Endodermal cell (in vitro differentiated cells): ENCODE data around the gene HPCAL1. TPM values are rescaled to one million over a fixed set of nuclear protein-coding genes. Genes with fewer than 3 reads are reported as not detected.

Experiments
- DNase-seq: peaks from one replicate; pipeline ENCODE4 v3.0.0-alpha.2; 2017
- H3K27ac ChIP-seq: 2 replicates; pipeline ENCODE4 v1.5.1; 2013; ENCODE audit warnings: mild to moderate bottlenecking, low read depth, low read length, moderate library complexity
- H3K27me3 ChIP-seq: 2 replicates; pipeline ENCODE4 v1.6.1; 2013; ENCODE audit warnings: mild to moderate bottlenecking, low read length, moderate library complexity; ENCODE audit not compliant: insufficient read depth, control insufficient read depth, poor library complexity, severe bottlenecking
- H3K36me3 ChIP-seq: 2 replicates; pipeline ENCODE4 v1.7.0; 2013; ENCODE audit warnings: mild to moderate bottlenecking, low read length, moderate library complexity; ENCODE audit not compliant: control insufficient read depth, insufficient read depth
- H3K4me1 ChIP-seq: one replicate; pipeline ENCODE4 v1.7.0; 2013; ENCODE audit warnings: low read length; ENCODE audit not compliant: control insufficient read depth, insufficient read depth
- H3K4me3 ChIP-seq: 2 replicates; pipeline ENCODE4 v1.5.1; 2013; ENCODE audit warnings: mild to moderate bottlenecking, low read length, moderate library complexity
- H3K9ac ChIP-seq: 2 replicates; pipeline ENCODE4 v1.6.1; 2013; ENCODE audit warnings: mild to moderate bottlenecking, low read length, moderate library complexity; ENCODE audit not compliant: poor library complexity, severe bottlenecking; ENCODE audit errors: extremely low read depth
- H3K9me3 ChIP-seq: 2 replicates; pipeline ENCODE4 v1.6.1; 2013; ENCODE audit warnings: mild to moderate bottlenecking, low read length, moderate library complexity; ENCODE audit not compliant: control insufficient read depth
- H3K27ac Mint-ChIP-seq: 2 replicates; pipeline ENCODE4 v1.8.0; 2020; ENCODE audit warnings: mixed read lengths
- H3K27me3 Mint-ChIP-seq: 2 replicates; pipeline ENCODE4 v1.8.0; 2021; ENCODE audit warnings: mild to moderate bottlenecking, mixed read lengths; ENCODE audit not compliant: insufficient read depth
- H3K36me3 Mint-ChIP-seq: 2 replicates; pipeline ENCODE4 v1.8.0; 2020; ENCODE audit warnings: low read depth, mixed read lengths
- H3K4me1 Mint-ChIP-seq: 2 replicates; pipeline ENCODE4 v1.8.0; 2020; ENCODE audit warnings: mixed read lengths
- H3K4me3 Mint-ChIP-seq: 2 replicates; pipeline ENCODE4 v1.8.0; 2020; ENCODE audit warnings: mild to moderate bottlenecking, moderate library complexity, mixed read lengths
- H3K9me3 Mint-ChIP-seq: 2 replicates; pipeline ENCODE4 v1.8.0; 2020; ENCODE audit warnings: mild to moderate bottlenecking, mixed read lengths
- CTCF ChIP-seq: fragments of 200-600 bp; sonication (generic); conservative IDR thresholded peaks from 2 replicates; pipeline ENCODE4 v1.5.0; 2021; ENCODE audit warnings: antibody characterized with exemption, mild to moderate bottlenecking
- WGBS, 2 experiments: methylation state at CpG; one replicate each; pipeline versions ENCODE4 v1.1.5 to v1.1.7; 2013; ENCODE audit warnings: missing lambda C conversion rate in 2 of 2, mixed read lengths in 1 of 2; ENCODE audit not compliant: insufficient coverage in 1 of 2, insufficient read length in 1 of 2; 5-methylcytosine and 5-hydroxymethylcytosine counted together
- total RNA-seq, 2 donors: library from RNA; stranded (reverse); fragmentation: NEBNext Ultra II Directional in 1 of 2; extraction: Animal tissue kit (Norgen Biotek cat#: 25700) in 1 of 2; gene quantifications; 2 replicates in 1 of 2; 3 replicates in 1 of 2; pipeline ENCODE4 v1.2.1, GENCODE V29; 2021

HPCAL1 gene
- total RNA-seq, 2 donors from 2014 or later = 6.8 to 8.1 TPM

DNA sequence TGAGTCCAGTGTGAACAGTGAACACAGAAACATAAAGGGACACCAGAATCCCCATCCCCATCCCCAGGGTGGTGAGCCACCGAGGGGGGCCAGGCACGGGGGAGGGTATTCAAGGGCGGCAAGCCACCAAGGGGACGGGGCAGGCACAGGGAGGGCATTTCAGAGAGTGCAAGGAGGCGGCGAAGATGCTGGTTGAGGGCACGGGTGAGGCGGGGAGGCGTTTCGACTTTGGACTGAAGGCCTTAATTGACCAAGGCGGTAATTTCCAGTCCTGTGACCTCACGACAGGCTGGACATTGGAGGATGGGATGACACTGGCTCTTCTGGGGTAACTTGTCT is 75.0 kb downstream of the HPCAL1 start:
- TF ChIP-seq CTCF = no peak
- WGBS, 2 experiments = 95 to 97% methylated on average over 6 to 12 of the region's 12 CpGs
- Mint-ChIP-seq H3K4me1 (peaks cover 29% of the 10 kb centered on the region), H3K9me3 (no peaks in the 10 kb centered on the region), H3K27ac (no peak overlapping the region), H3K27me3 (no peaks in the 10 kb centered on the region), H3K4me3 (no peak overlapping the region), H3K36me3 (no peaks in the 10 kb centered on the region)
- H3K36me3 ChIP-seq = no peaks in the 10 kb centered on the region
- no peak for DNase-seq
- no peak overlapping the region for H3K4me3 ChIP-seq
- no peak overlapping the region for H3K27ac ChIP-seq
- H3K4me1 ChIP-seq = peaks cover 2% of the 10 kb centered on the region
- no peak overlapping the region for H3K9ac ChIP-seq
- H3K27me3 ChIP-seq = no peaks in the 10 kb centered on the region
- no peaks in the 10 kb centered on the region for H3K9me3 ChIP-seq

GRCh38 chr2:10378189-10378588 is 75.5 kb downstream of the HPCAL1 start:
- no peaks in the 10 kb centered on the region for H3K9me3 Mint-ChIP-seq
- no peak overlapping the region for H3K27ac ChIP-seq
- 84 to 86% methylated on average over 6 to 7 of the region's 7 CpGs for WGBS, 2 experiments
- no peak overlapping the region for H3K27ac Mint-ChIP-seq
- no peaks in the 10 kb centered on the region for H3K27me3 ChIP-seq
- H3K4me1 Mint-ChIP-seq = peaks cover 29% of the 10 kb centered on the region
- no peaks in the 10 kb centered on the region for H3K36me3 Mint-ChIP-seq
- H3K4me3 ChIP-seq = no peak overlapping the region
- no peak overlapping the region for H3K4me3 Mint-ChIP-seq
- DNase-seq = no peak
- peaks cover 3% of the 10 kb centered on the region for H3K4me1 ChIP-seq
- no peak overlapping the region for H3K9ac ChIP-seq
- no peak for TF ChIP-seq CTCF
- H3K36me3 ChIP-seq = no peaks in the 10 kb centered on the region
- H3K27me3 Mint-ChIP-seq = no peaks in the 10 kb centered on the region
- H3K9me3 ChIP-seq = no peaks in the 10 kb centered on the region

DNA sequence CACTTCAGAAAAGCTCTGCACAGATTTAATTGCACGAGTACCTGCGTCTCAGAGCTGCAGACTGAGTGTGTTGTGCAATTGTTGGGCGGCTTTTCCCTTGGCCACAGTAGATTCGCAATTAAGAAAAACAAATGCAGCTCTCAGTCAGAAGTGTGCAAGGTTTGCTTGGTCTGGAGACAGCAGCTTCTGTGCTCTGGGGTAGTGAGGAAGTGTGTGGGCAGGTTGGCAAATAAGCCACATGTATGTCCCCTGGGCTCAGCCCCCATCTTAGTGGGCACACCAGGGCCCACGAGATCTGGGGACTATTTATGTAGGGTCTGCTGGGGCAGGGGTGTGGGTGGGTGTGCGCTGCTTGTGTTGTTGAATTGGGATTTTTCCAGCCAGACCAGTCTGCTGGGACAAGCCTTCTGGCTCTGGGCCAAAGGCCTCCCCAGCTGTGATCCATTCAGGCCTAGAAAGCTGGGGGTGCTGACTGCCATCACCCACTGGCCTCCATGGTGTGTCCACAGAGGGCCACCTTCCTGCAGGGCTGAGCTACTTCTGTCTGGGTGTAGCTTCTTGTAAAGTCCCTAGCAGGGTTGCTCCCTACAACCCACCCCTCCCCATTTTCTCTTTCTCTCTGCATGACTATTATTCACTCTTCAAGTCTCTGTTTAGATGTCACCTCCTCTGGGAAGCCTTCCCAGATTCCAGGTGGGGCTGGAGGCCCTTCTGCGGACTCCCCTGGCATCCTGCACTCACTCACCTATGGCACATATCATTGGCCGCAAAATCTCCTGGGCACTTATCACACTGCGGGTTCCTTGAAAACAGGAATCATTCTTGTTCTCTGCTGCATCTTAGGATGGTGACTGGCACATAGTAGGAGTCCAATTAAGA is 77.6 kb downstream of the HPCAL1 start:
- 96 to 97% methylated on average over 7 to 9 of the region's 9 CpGs for WGBS, 2 experiments
- H3K27me3 Mint-ChIP-seq = no peaks in the 10 kb centered on the region

More for the DNA sequence above, 77.6 kb downstream of the HPCAL1 start:
- no peak overlapping the region for H3K4me3 Mint-ChIP-seq
- TF ChIP-seq CTCF = no peak
- Histone ChIP-seq H3K9me3 (no peaks in the 10 kb centered on the region), H3K27ac (no peak overlapping the region), H3K4me1 (peaks cover 3% of the 10 kb centered on the region), H3K36me3 (no peaks in the 10 kb centered on the region), H3K27me3 (no peaks in the 10 kb centered on the region), H3K4me3 (no peak overlapping the region), H3K9ac (no peak overlapping the region)
- H3K4me1 Mint-ChIP-seq = peaks cover 36% of the 10 kb centered on the region
- H3K27ac Mint-ChIP-seq = no peak overlapping the region
- H3K9me3 Mint-ChIP-seq = no peaks in the 10 kb centered on the region
- DNase-seq = no peak
- H3K36me3 Mint-ChIP-seq = no peaks in the 10 kb centered on the region
